Fibroblast of mammary gland (primary cell): Measurements from ENCODE around the gene CSNK1A1L.

ENCODE experiments used
- DNase-seq: peaks from one replicate; pipeline ENCODE4 v3.0.0-alpha.2; 2010; ENCODE audit warnings: low read depth
- H3K4me3 ChIP-seq: 2 replicates; pipeline ENCODE4 v1.5.1; 2011; ENCODE audit warnings: low read depth, mild to moderate bottlenecking, low read length, moderate library complexity; ENCODE audit not compliant: control insufficient read depth
- CTCF ChIP-seq: conservative IDR thresholded peaks from 2 replicates; pipeline ENCODE4 v1.5.1; 2011; ENCODE audit warnings: low read depth, low read length, inconsistent platforms; ENCODE audit not compliant: control insufficient read depth, insufficient read depth

CSNK1A1L gene

DNA sequence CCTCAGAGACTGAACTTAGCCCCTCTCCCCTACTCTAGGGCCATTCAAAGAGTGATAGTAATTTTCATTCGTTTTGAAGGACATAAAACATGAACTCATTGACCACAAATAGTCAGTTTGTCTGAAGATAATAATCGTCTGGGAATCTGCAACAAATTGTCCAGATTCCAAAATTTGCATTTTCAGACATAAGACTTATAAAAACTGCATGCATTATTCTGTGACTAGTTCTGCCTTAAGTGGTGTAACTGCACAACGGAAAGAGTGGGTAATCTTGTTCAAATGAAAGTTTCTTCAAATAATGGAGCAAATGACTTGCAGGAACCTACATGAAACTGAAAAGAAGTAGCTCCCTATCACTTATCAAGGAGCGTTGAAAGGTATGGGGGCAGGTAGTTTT, 8.4 kb downstream of the CSNK1A1L start:
- H3K4me3 ChIP-seq: no peak overlapping the region
- no peak for TF ChIP-seq CTCF
- peak; percentile 8 for DNase-seq

DNA sequence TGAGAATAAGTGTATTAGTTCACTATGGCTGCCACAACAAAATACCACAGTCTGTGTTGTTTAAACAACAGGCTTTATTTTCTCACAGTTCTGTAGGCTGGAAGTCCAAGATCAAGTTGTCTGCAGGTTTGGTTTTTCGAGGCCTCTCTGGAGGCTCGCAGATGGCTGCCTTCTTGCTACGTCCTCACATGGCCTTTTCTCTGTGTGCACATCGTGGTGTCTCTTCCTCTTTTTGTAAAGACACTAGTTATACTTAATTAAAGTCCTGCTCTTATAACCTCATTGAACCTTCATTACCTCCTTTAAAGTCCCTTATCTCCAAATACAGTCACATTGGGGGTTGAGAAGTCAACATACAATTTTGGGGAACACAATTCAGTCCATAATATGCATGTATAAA, 10.6 kb downstream of the CSNK1A1L start:
- TF ChIP-seq CTCF: no peak
- H3K4me3 ChIP-seq: no peak overlapping the region
- DNase-seq: no peak

- no peak overlapping the region for H3K4me3 ChIP-seq
- DNase-seq: no peak
- no peak for TF ChIP-seq CTCF
Observed at GRCh38 chr13:37094099-37094498, 11.4 kb downstream of the CSNK1A1L start.

DNA sequence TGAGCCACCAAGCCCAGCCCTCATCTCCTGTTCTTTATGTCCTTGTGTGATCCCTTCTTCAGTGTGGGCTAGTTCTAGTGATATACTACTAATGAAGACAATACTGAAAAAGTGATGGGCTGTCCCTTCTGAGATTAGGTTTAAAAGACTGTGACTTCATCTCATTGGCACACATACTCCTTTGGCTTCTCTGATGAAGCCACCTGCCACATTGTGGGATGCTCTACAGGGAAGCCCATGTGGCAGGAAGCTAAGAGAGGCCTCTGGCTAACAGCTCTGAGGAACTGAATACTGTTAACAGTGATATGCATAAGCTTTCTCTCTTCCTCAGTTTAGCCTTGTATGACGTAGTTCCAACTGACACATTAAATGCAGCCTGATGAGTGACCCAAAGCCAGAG, 13.6 kb downstream of the CSNK1A1L start:
- no peak for TF ChIP-seq CTCF
- DNase-seq: no peak
- H3K4me3 ChIP-seq: no peak overlapping the region

- H3K4me3 ChIP-seq: no peak overlapping the region
- DNase-seq: no peak
- TF ChIP-seq CTCF: no peak
Observed at GRCh38 chr13:37090912-37091311, 14.6 kb downstream of the CSNK1A1L start.

- no peak overlapping the region for H3K4me3 ChIP-seq
- no peak for TF ChIP-seq CTCF
Observed at GRCh38 chr13:37089495-37089894, 16.0 kb downstream of the CSNK1A1L start.

DNA sequence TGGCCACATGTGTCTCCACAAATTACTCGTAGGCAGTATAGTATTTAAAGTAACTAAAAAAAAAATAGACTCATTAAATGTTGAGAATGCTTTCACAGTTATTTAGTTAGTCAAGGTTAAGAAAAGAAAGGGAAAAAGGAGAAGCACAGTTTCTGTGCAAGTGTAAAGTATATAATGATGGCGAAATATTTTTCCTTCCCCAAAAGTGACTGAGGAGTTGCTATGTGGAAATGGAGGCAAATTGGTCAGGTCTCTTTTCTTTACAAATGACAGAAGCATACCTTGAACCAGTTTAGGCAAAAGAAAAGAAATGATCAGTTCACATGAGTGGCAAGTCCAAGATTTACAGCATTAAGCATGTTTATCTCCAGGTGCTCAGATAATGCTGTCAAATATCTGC, 18.0 kb downstream of the CSNK1A1L start:
- no peak for DNase-seq
- no peak for TF ChIP-seq CTCF
- no peak overlapping the region for H3K4me3 ChIP-seq

More at GRCh38 chr13:37089495-37089894, 16.0 kb downstream of the CSNK1A1L start:
- no peak for DNase-seq
